Regular cardiac myocyte (primary cell): ENCODE data around the gene CA11. TPM values are rescaled to one million over a fixed set of nuclear protein-coding genes. Genes with fewer than 3 reads are reported as not detected.

Experiments
- total RNA-seq: library from RNA; depleted of rRNA; stranded (reverse); fragments of >200 nt; gene quantifications from 2 replicates; pipeline ENCODE4 v1.2.3, GENCODE V29; 2014

The CA11 gene
- total RNA-seq: 0.58 and 2.5 TPM in 2 replicates

DNA sequence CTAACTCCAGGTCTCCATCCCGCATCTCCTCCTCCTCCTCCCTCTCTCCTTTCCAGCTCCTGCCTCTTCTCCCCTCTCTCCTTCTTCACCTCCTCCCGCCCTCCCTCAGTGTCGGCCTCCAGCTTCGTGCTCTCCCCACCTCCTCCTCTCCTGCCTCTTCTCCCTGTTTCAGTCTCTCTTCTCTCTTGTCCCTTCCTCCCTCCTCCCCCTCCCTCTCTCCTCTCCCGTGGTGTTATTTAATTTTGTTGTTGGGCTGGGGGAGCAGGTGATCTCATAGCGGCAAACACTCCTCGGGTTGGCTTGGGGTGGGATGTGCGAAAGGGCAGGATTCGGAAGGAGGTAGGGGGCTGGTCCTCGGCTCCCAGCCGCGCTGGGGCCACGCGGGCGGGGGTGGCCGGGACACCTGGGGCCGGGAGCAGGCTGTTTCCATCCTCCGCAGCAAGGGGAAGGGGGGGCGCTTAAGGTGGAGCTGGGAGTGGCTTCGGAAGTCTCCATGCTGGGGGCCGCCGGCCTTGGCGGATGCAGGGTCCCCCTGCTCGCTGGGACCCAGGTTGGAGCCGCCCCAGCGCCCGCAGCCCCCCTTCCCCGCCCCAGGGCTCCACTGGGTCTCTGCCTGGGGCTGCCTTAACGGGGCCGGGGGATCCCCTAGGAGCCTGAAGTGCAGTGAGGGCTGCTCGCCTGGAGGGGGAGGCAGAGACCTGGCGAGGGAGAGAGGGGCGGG is at the start of gene CA11:
Gene CA11, minus strand, starts transcription at position 187 of the 721 bp plus-strand sequence. CDS start 555 bp downstream, outside the sequence.

DNA sequence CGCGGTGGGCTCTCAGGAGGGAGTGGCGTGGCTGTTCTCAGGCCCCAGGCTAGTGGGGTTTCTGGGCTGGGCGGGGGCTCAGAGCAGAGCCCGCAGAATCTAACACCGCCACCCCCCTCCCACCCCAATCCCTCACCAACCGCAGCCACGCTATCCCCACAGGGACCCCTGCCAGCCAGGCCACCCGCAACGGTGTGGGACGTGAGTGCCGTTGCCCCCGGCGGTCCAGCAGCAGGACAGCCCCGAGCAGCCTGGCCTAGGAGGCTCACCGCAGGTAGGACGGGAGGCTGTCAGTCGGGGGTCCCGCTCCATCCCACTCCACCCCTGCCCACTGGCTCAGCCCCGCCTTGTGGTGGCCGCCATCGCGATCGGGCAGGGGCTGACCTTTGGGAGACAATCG is 27.0 kb upstream of the CA11 start, which contains the start of gene NTN5:
Gene NTN5, minus strand, starts transcription at position 24 of the 400 bp plus-strand sequence. CDS start 2,031 bp downstream, outside the sequence.

DNA sequence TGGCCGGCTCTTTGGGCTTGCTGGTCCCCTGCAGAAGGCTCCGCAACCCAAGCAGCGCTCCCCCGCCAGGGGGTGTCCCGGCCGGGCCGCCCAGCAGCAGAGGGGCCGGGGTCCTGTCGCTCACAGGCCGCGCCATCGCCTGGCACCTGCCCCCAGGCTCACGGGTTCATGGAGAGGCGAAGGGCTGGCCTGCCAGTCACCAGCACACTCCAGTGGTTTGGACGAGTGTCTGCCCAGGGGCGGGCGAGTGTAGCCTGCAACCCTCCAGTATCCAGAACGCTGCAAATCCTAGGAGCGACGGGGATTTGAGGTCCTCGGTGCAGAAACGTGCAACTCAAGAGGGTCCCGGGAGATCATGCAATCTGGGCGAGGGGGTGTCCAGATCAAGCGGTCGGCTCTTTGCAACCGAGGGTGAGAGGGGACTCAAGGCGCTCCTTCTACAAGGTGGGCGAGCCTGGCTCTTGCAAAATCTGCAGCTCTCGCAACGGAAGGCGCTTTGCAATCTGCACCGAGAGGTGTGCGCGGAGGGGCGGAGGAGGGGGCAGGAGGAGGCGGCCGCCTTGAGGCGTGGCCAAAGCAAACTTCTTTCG is 9.0 kb downstream of the CA11 start, which contains the start of gene DBP:
Gene DBP, minus strand, starts transcription at position 521 of the 590 bp plus-strand sequence. Its CDS starts 385 bp downstream, at position 136.

DNA sequence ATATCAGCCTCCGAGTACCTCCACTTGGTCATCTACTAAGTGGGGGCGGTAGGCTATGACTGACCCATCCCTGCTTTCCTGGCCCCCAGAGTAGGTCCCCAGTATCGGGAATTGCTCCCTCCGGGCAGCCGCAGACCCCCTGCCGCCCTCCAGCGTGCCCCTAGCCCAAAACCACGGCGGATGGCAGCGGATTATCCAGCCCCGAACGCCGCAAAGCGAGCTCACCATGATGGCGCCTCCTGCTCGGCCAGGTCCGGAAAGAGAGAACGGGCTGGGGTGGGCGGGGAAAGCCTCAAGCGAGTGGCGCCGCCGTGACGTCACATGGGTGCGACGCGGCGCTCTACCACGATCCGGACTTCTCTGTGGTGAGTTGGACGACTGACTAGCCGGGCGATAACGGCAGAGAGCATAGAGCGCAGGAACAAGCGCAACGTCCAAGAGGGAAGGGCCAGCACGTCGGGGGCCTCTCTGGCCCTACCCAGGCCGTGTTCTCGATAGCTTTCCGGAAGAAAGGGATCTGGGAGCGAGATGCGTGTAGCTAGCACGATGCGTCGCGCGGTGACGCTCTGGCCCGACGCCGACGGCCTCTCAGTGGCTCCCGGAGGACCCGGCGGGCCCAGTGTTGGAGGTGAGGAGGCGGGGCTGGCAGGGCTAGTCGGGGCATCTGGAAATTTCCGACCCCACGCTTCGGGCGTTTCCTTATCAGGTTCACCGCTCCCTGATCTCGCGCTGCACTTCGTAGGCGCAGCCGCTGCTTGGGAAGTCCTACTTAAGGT is 26.9 kb downstream of the CA11 start, which contains the start of the genes RPL18 and SPHK2:
Gene RPL18, minus strand, starts transcription at position 263 of the 776 bp plus-strand sequence. Its CDS starts 35 bp downstream, at position 228.
Gene SPHK2, plus strand, starts transcription at position 591 of the 776 bp plus-strand sequence. CDS start 1,009 bp downstream, outside the sequence.

DNA sequence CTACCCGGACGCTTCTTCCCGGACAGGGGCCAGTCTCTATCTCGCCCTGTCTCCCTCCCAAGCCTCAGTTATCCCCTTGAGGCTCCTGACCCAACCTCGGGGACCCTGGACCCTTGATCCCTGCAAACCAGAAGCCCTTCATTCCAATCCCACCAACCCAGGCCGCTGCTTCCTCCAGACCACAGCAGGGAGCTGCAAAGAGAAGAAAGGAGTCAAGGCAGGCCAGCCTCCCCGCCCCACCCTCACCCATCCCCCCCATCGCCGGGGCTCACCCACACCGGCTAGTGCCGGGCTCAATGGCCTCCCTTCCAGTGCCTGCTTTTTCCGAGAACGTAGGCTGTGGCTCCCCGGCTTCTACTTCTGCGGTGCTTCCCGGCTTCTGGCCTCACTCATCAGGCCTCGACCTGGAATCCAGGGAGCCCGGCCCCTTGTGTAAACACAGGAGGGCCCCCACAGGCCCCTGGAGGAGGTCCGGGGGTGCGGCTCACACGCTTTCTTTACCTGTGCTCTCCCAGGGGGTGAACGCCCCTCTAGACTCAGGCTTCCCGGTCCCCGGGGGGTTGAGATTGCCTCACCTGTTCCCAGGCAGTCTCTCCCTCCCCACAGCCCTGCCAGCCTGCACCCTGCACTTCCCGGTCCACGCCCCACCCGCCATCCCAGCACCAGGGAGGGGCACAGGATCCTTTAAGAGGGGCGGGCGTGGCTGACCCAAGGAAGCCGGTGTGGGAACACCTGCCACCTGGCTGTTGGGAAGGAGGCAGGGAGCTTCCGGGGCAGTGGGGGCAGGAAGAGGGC is 31.4 kb downstream of the CA11 start, which contains the start of gene FAM83E:
Gene FAM83E, minus strand, starts transcription at position 641 of the 795 bp plus-strand sequence. CDS start 1,704 bp downstream, outside the sequence.

DNA sequence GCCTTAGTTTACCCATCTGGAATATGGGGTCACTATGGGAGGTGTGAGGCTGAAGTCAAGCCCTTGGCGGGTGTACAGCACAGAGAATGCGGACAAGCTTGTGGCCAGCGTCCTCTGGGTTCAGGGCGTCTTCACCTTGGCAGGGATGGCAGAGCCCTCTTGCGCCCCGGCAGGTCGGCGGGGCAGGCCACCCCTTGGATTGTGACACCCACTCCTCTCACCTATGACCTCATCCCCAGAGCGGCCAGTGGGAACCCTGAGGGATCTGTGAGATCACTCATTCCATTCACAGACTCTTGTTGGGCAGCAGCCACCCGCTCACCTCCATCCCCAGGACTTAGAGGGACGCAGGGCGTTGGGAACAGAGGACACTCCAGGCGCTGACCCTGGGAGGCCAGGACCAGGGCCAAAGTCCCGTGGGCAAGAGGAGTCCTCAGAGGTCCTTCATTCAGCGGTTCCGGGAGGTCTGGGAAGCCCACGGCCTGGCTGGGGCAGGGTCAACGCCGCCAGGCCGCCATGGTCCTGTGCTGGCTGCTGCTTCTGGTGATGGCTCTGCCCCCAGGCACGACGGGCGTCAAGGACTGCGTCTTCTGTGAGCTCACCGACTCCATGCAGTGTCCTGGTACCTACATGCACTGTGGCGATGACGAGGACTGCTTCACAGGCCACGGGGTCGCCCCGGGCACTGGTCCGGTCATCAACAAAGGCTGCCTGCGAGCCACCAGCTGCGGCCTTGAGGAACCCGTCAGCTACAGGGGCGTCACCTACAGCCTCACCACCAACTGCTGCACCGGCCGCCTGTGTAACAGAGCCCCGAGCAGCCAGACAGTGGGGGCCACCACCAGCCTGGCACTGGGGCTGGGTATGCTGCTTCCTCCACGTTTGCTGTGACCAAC is 39.3 kb downstream of the CA11 start, which contains the start of gene SPACA4:
Gene SPACA4, plus strand, starts transcription at position 280 of the 896 bp plus-strand sequence. Its CDS starts 237 bp downstream, at position 517.

Other genes with a start within 250 kb of the CA11 start
- 20.9 and 61.7 TPM in 2 replicates for gene GRWD1, start 200.2 kb downstream of the CA11 start, total RNA-seq
- gene KCNJ14, start 190.6 kb downstream of the CA11 start, total RNA-seq: 0.28 and 0.38 TPM in 2 replicates
- gene CYTH2, start 176.8 kb downstream of the CA11 start, total RNA-seq: 18.6 and 50.0 TPM in 2 replicates
- not detected in 2 replicates for gene LMTK3, start 134.4 kb downstream of the CA11 start, total RNA-seq
- gene SULT2B1, start 94.0 kb downstream of the CA11 start, total RNA-seq: 0.28 TPM in 1 of 2 replicates, not detected in the other
- not detected in 2 replicates for gene SPACA4, start 39.4 kb downstream of the CA11 start, total RNA-seq
- gene FAM83E, start 31.1 kb downstream of the CA11 start, total RNA-seq: 0.56 and 0.58 TPM in 2 replicates
- 2,069 and 2,218 TPM in 2 replicates for gene RPL18, start 27.0 kb downstream of the CA11 start, total RNA-seq
- gene SPHK2, start 26.7 kb downstream of the CA11 start, total RNA-seq: 5.1 and 6.9 TPM in 2 replicates
- gene DBP, start 8.8 kb downstream of the CA11 start, total RNA-seq: 1.3 and 6.2 TPM in 2 replicates
- gene NTN5, start 26.8 kb upstream of the CA11 start, total RNA-seq: 0.28 TPM in 1 of 2 replicates, not detected in the other
- gene FUT2, start 49.8 kb upstream of the CA11 start, total RNA-seq: not detected in 2 replicates
- gene MAMSTR, start 73.5 kb upstream of the CA11 start, total RNA-seq: 0.19 and 0.28 TPM in 2 replicates
- gene RASIP1, start 94.4 kb upstream of the CA11 start, total RNA-seq: 0.58 and 0.85 TPM in 2 replicates
- not detected in 2 replicates for gene IZUMO1, start 100.7 kb upstream of the CA11 start, total RNA-seq
- under 0.01 and 0.58 TPM in 2 replicates for gene FUT1, start 106.5 kb upstream of the CA11 start, total RNA-seq
- gene FGF21, start 109.3 kb upstream of the CA11 start, total RNA-seq: not detected in 2 replicates
- gene BCAT2, start 164.8 kb upstream of the CA11 start, total RNA-seq: 27.9 and 48.3 TPM in 2 replicates
- 0.38 and 2.5 TPM in 2 replicates for gene HSD17B14, start 190.3 kb upstream of the CA11 start, total RNA-seq
- gene PLEKHA4, start 222.4 kb upstream of the CA11 start, total RNA-seq: 5.6 and 10.4 TPM in 2 replicates
- gene PPP1R15A, start 226.2 kb upstream of the CA11 start, total RNA-seq: 41.6 and 98.9 TPM in 2 replicates